ENCODE measurements around the gene COPS4. TPM values are rescaled to one million over a fixed set of nuclear protein-coding genes. Genes with fewer than 3 reads are reported as not detected.

The COPS4 gene
- total and polyA plus RNA-seq, 3 donors from 2014 or later = 73.2 to 100 (median 87.6) TPM

- Histone ChIP-seq H3K4me1 (peaks cover 5% of the 10 kb centered on the region), H3K27me3 (no peaks in the 10 kb centered on the region), H3K9me3 (no peaks in the 10 kb centered on the region), H3K4me3 (no peak overlapping the region), H3K36me3 (ENCODE audit: low read depth, missing control alignments) (no peaks in the 10 kb centered on the region), H3K27ac (no peak overlapping the region)
- TF ChIP-seq CTCF (IDR thresholded peaks at IDR 0.05) (no peak), POLR2A (IDR thresholded peaks at IDR 0.05) (no peak)
- intact Hi-C loops (cut with DNase I; ENCODE audit: low total_unique reads) = no loop called here
- no peak for DNase-seq
- 81 to 90% methylated on average over 2 of the region's 2 CpGs for WGBS, 2 donors
These were observed 77.2 kb downstream of the COPS4 start for GRCh38 chr4:83112231-83112630.

- intact Hi-C loops (cut with DNase I; ENCODE audit: low total_unique reads) = no loop called here
- peaks cover 5% of the 10 kb centered on the region for H3K4me1 ChIP-seq
- H3K36me3 ChIP-seq (ENCODE audit: low read depth, missing control alignments) = no peaks in the 10 kb centered on the region
- no peak for DNase-seq
- H3K27ac ChIP-seq = no peak overlapping the region
- H3K9me3 ChIP-seq = no peaks in the 10 kb centered on the region
- no peaks in the 10 kb centered on the region for H3K27me3 ChIP-seq
- WGBS, 2 donors = 58 to 68% methylated on average over 16 of the region's 16 CpGs
- no peak overlapping the region for H3K4me3 ChIP-seq
- TF ChIP-seq CTCF (IDR thresholded peaks at IDR 0.05) = no peak
- TF ChIP-seq POLR2A (IDR thresholded peaks at IDR 0.05) = no peak
These were observed 77.9 kb downstream of the COPS4 start for GRCh38 chr4:83112678-83113428.

- no peaks in the 10 kb centered on the region for H3K27me3 ChIP-seq
- peaks cover 5% of the 10 kb centered on the region for H3K4me1 ChIP-seq
- TF ChIP-seq POLR2A (IDR thresholded peaks at IDR 0.05) (no peak), CTCF (IDR thresholded peaks at IDR 0.05) (no peak)
- intact Hi-C loops (cut with DNase I; ENCODE audit: low total_unique reads) = no loop called here
- DNase-seq = no peak
- no peaks in the 10 kb centered on the region for H3K36me3 ChIP-seq (ENCODE audit: low read depth, missing control alignments)
- H3K4me3 ChIP-seq = no peak overlapping the region
- no peaks in the 10 kb centered on the region for H3K9me3 ChIP-seq
- WGBS, 2 donors = 60 to 63% methylated on average over 3 of the region's 3 CpGs
- H3K27ac ChIP-seq = no peak overlapping the region
These were observed 78.4 kb downstream of the COPS4 start for GRCh38 chr4:83113429-83113786.

- Histone ChIP-seq H3K9me3 (no peaks in the 10 kb centered on the region), H3K27me3 (no peaks in the 10 kb centered on the region), H3K36me3 (ENCODE audit: low read depth, missing control alignments) (no peaks in the 10 kb centered on the region), H3K27ac (no peak within 1 kb of the TSS), H3K4me3 (no peak within 1 kb of the TSS), H3K4me1 (peaks cover 2% of the 10 kb centered on the region)
- TF ChIP-seq POLR2A (IDR thresholded peaks at IDR 0.05) (no peak), CTCF (IDR thresholded peaks at IDR 0.05) (no peak)
- WGBS, 2 donors = 67 to 69% methylated on average over 5 of the region's 5 CpGs
- intact Hi-C loops (cut with DNase I; ENCODE audit: low total_unique reads) = no loop called here
- DNase-seq = no peak
These were observed 79.6 kb downstream of the COPS4 start, which contains the start of gene PLAC8 for GRCh38 chr4:83114576-83114975. TSS of gene PLAC8 (minus strand) at chr4:83114729. CDS start at chr4:83107921, 6,808 bp downstream.

- no peaks in the 10 kb centered on the region for H3K27me3 ChIP-seq
- TF ChIP-seq POLR2A (IDR thresholded peaks at IDR 0.05) (no peak), CTCF (IDR thresholded peaks at IDR 0.05) (no peak)
- intact Hi-C loops (cut with DNase I; ENCODE audit: low total_unique reads) = no loop called here
These were observed 80.0 kb downstream of the COPS4 start for GRCh38 chr4:83115000-83115399.

More at GRCh38 chr4:83115000-83115399, 80.0 kb downstream of the COPS4 start:
- Histone ChIP-seq H3K36me3 (ENCODE audit: low read depth, missing control alignments) (no peaks in the 10 kb centered on the region), H3K9me3 (no peaks in the 10 kb centered on the region), H3K4me1 (no peaks in the 10 kb centered on the region), H3K4me3 (no peak overlapping the region), H3K27ac (no peak overlapping the region)
- DNase-seq = no peak
